MM.1S (cell line): ENCODE data around the gene SOWAHD.

Experiments
- DNase-seq: peaks from one replicate; pipeline ENCODE4 v3.0.0-alpha.2; 2015
- H2AFZ ChIP-seq: fragments of 300-600 bp; sonication (generic); 2 replicates; pipeline ENCODE4 v1.6.0; 2016; ENCODE audit warnings: antibody characterized with exemption, low read length
- H3F3A ChIP-seq: fragments of 300-600 bp; sonication (generic); 2 replicates; pipeline ENCODE4 v1.6.1; 2016; ENCODE audit warnings: mild to moderate bottlenecking, antibody characterized with exemption, low read length, moderate library complexity, mixed read lengths; ENCODE audit not compliant: insufficient read depth
- H3K27ac ChIP-seq: fragments of 300-600 bp; sonication (generic); 2 replicates; pipeline ENCODE4 v1.5.1; 2016; ENCODE audit warnings: mild to moderate bottlenecking, low read length
- H3K27me3 ChIP-seq: fragments of 300-600 bp; sonication (generic); replicated peaks from 2 replicates; pipeline ENCODE4 v1.6.0; 2016; ENCODE audit warnings: low read length; ENCODE audit not compliant: insufficient read depth
- H3K36me3 ChIP-seq: fragments of 300-600 bp; sonication (generic); replicated peaks from 2 replicates; pipeline ENCODE4 v1.6.1; 2016; ENCODE audit warnings: mild to moderate bottlenecking, low read length, mixed read lengths; ENCODE audit not compliant: insufficient read depth
- H3K4me1 ChIP-seq: fragments of 300-600 bp; sonication (generic); 2 replicates; pipeline ENCODE4 v1.6.1; 2016; ENCODE audit warnings: low read length, mixed read lengths
- H3K4me2 ChIP-seq: fragments of 300-600 bp; sonication (generic); 2 replicates; pipeline ENCODE4 v1.6.0; 2016; ENCODE audit warnings: low read depth, low read length
- H3K4me3 ChIP-seq: fragments of 300-600 bp; sonication (generic); 2 replicates; pipeline ENCODE4 v1.5.1; 2016; ENCODE audit warnings: low read length, mixed read lengths
- H3K79me2 ChIP-seq: fragments of 300-600 bp; sonication (generic); 2 replicates; pipeline ENCODE4 v1.6.1; 2016; ENCODE audit warnings: mixed run types, low read length, mixed read lengths
- H3K9ac ChIP-seq: fragments of 300-600 bp; sonication (generic); 2 replicates; pipeline ENCODE4 v1.6.1; 2016; ENCODE audit warnings: low read length, mixed read lengths
- H3K9me2 ChIP-seq: fragments of 300-600 bp; sonication (generic); replicated peaks from 2 replicates; pipeline ENCODE4 v1.6.1; 2016; ENCODE audit warnings: mild to moderate bottlenecking, low read length, mixed read lengths; ENCODE audit not compliant: insufficient read depth
- H3K9me3 ChIP-seq: fragments of 300-600 bp; sonication (generic); replicated peaks from 2 replicates; pipeline ENCODE4 v1.6.1; 2016; ENCODE audit warnings: mild to moderate bottlenecking, low read length, mixed read lengths; ENCODE audit not compliant: insufficient read depth
- H4K20me1 ChIP-seq: fragments of 300-600 bp; sonication (generic); 2 replicates; pipeline ENCODE4 v1.6.1; 2016; ENCODE audit warnings: mild to moderate bottlenecking, low read length, moderate library complexity, mixed read lengths; ENCODE audit not compliant: insufficient read depth
- CTCF ChIP-seq: fragments of 300-600 bp; sonication (generic); IDR thresholded peaks from 2 replicates; pipeline ENCODE4 v1.5.1; 2016; ENCODE audit warnings: antibody characterized with exemption, low read length, mixed read lengths
- EZH2 ChIP-seq: fragments of 300-600 bp; sonication (generic); optimal IDR thresholded peaks from 2 replicates; pipeline ENCODE3; 2017; ENCODE audit warnings: low read depth, mild to moderate bottlenecking, antibody characterized with exemption, low read length, mixed read lengths
- EZH2phosphoT487 ChIP-seq: fragments of 300-600 bp; sonication (generic); IDR thresholded peaks from 2 replicates; pipeline ENCODE4 v1.6.1; 2018; ENCODE audit warnings: antibody characterized with exemption, low read length

SOWAHD gene

GRCh38 chrX:119721487-119721886 is 36.9 kb upstream of the SOWAHD start:
- no peak for DNase-seq
- Histone ChIP-seq H3K79me2 (no peaks in the 10 kb centered on the region), H3K9me2 (no peaks in the 10 kb centered on the region), H3F3A (no peaks in the 10 kb centered on the region), H3K4me1 (no peaks in the 10 kb centered on the region), H3K27me3 (no peaks in the 10 kb centered on the region), H2AFZ (no peak overlapping the region), H3K36me3 (no peaks in the 10 kb centered on the region), H3K4me3 (no peak overlapping the region), H3K27ac (no peak overlapping the region), H3K9ac (no peak overlapping the region), H3K4me2 (no peak overlapping the region), H3K9me3 (no peaks in the 10 kb centered on the region), H4K20me1 (no peaks in the 10 kb centered on the region)
- TF ChIP-seq EZH2phosphoT487 (no peak), CTCF (no peak), EZH2 (no peak)

- Histone ChIP-seq H3K4me1 (peaks cover 2% of the 10 kb centered on the region), H3K79me2 (no peaks in the 10 kb centered on the region), H3K9me3 (no peaks in the 10 kb centered on the region), H3K36me3 (no peaks in the 10 kb centered on the region), H4K20me1 (no peaks in the 10 kb centered on the region), H3K27me3 (no peaks in the 10 kb centered on the region), H3F3A (peaks cover 2% of the 10 kb centered on the region; the same call in 1 of the 2 replicates), H3K4me2 (no peak overlapping the region), H3K27ac (no peak overlapping the region), H3K4me3 (no peak overlapping the region), H2AFZ (no peak overlapping the region), H3K9ac (no peak overlapping the region), H3K9me2 (no peaks in the 10 kb centered on the region)
- no peak for DNase-seq
- TF ChIP-seq EZH2phosphoT487 (no peak), CTCF (no peak), EZH2 (no peak)
Observed at GRCh38 chrX:119721926-119722325, 36.5 kb upstream of the SOWAHD start.

- H3F3A ChIP-seq, result peaks cover 7% of the 10 kb centered on the region
- H3K4me3 ChIP-seq, result no peak overlapping the region
- H3K27me3 ChIP-seq, result no peaks in the 10 kb centered on the region
- H2AFZ ChIP-seq, result peak overlapping the region; percentile 75
- H3K4me2 ChIP-seq, result peak overlapping the region; percentile 65
- peaks cover 7% of the 10 kb centered on the region for H3K4me1 ChIP-seq
- H3K9ac ChIP-seq, result peak overlapping the region; percentile 31; the same call in 1 of the 2 replicates
- peak; percentile 54 for DNase-seq
- no peaks in the 10 kb centered on the region for H3K36me3 ChIP-seq
- no peaks in the 10 kb centered on the region for H3K9me3 ChIP-seq
- H4K20me1 ChIP-seq, result no peaks in the 10 kb centered on the region
- H3K27ac ChIP-seq, result peak overlapping the region; percentile 54; the same call in 1 of the 2 replicates
- no peaks in the 10 kb centered on the region for H3K79me2 ChIP-seq
- H3K9me2 ChIP-seq, result no peaks in the 10 kb centered on the region
- no peak for TF ChIP-seq CTCF
- no peak for TF ChIP-seq EZH2
- no peak for TF ChIP-seq EZH2phosphoT487
Observed at GRCh38 chrX:119726900-119727555, 31.4 kb upstream of the SOWAHD start.
